Activated CD4-positive, alpha-beta T cell treated with anti-CD3 and anti-CD28 coated beads for 48 hours (primary cell): ENCODE data around the gene CAMSAP3.

ENCODE experiments used
- DNase-seq: peaks from one replicate; pipeline ENCODE4 v3.0.0-alpha.2; 2020

The CAMSAP3 gene

DNA sequence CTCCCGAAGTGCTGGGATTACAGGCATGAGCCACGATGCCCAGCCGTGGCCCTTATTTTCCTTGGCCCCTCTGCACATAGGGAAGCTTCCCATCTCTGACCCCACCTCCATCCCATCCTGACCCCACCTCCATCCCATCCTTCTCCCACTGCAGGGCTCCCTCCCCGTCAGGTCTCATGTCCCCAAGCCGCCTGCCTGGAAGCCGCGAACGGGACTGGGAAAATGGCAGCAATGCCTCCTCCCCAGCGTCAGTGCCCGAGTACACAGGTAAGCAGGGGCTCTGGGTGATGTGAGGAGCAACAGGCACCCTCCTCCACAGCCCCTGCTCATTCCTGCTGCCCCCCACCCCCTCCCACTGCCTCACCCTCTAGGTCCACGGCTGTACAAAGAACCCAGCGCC, 21.5 kb downstream of the CAMSAP3 start:
- no peak for DNase-seq

GRCh38 chr19:7617735-7618134, 22.1 kb downstream of the CAMSAP3 start:
- no peak for DNase-seq

DNA sequence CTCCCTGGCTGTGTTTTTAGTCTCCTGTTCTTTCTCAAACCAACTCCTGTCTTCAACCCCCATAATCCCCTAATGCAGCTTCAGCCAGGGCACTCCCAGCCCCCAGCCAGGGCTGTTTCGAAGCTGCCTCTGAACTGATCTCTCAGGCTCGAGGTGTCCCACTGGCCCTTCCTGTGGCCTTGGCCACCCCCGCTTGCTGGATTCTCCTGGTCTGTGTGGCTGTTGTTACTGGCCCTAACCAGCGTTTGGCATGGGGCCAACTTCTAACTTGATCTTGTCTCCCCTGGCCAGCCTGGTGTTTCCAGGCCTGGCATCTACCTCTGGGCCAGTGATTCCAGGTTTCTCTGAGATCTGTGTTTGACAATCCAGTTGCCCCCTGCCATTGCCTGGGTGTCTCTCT, 22.7 kb downstream of the CAMSAP3 start:
- no peak for DNase-seq

DNA sequence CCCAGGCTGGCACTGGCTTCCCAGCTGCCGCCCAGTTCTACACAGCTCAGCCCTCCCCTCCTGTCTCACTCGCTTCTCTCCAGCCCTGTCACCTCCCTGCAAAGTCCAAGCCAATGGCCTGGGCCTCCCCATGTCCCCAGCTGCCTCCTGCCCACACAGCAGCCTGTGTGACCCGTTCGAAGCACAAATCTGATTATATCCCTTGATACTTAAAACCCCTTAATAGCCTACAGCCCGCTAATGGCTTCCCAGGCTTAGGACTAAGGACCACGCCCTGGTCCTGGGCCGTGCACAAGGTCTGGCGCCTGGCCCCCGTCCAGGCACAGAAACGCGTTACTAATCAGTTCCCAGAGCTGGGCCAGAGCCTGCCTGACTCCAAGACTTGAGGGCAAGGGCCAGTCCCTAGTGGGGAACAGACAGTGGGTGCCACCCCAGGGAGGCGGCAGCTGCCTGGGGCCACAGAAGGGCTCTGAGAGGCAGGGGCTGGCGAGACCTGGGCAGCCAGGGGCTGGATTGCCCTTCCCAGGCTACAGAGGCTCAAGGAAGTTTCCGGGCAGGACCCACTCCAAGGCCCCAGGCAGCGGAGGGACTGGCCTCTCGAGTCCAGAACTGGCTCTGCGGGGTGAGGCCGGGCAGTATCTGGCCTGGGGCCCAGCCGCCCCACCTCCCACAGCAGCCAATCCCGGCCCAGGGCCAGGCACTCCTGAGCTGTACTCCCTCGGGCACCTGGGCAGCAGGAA, 23.3 kb downstream of the CAMSAP3 start:
- no peak for DNase-seq

DNA sequence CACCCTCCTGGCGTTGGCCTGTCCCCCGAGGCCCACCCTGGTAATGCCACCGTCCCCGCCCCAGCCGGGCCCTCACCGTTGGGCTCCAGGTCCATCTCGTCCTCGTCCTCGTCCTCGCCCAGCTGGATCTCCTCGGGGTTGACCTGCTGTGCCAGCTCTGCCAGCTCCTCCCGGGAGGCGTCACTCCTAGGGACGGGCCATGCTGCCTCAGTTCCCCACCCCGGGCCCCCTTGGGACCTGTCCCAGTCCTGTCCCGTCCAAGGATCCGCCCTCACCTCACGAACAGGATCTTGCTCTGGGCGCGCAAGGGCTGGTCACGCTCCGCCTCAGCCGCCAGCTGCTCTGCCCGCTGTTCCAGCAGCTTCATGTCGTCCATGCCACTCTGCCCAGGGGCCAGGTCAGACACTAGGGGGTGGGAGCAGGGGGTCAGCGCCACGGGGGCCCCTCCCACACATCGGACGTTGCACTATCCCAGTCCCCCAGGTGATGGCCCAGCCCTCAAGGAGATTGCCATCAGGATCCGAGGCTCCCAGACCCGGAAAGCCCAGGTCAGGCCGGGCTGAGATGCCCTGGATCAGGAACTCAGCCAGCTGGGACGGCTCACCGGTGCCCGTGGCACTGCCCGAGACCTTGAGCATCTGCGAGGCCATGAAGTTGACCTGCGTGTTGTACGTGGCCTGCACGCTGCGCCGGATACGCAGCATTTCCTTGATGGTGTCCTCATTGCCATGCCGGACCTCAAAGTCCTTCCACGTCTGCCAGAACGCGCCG, 24.2 kb downstream of the CAMSAP3 start:
- no peak for DNase-seq

- DNase-seq, result no peak
Measured at GRCh38 chr19:7620442-7621412, 25.1 kb downstream of the CAMSAP3 start.

GRCh38 chr19:7622933-7623685, 27.4 kb downstream of the CAMSAP3 start:
- peak; percentile 31 for DNase-seq

DNA sequence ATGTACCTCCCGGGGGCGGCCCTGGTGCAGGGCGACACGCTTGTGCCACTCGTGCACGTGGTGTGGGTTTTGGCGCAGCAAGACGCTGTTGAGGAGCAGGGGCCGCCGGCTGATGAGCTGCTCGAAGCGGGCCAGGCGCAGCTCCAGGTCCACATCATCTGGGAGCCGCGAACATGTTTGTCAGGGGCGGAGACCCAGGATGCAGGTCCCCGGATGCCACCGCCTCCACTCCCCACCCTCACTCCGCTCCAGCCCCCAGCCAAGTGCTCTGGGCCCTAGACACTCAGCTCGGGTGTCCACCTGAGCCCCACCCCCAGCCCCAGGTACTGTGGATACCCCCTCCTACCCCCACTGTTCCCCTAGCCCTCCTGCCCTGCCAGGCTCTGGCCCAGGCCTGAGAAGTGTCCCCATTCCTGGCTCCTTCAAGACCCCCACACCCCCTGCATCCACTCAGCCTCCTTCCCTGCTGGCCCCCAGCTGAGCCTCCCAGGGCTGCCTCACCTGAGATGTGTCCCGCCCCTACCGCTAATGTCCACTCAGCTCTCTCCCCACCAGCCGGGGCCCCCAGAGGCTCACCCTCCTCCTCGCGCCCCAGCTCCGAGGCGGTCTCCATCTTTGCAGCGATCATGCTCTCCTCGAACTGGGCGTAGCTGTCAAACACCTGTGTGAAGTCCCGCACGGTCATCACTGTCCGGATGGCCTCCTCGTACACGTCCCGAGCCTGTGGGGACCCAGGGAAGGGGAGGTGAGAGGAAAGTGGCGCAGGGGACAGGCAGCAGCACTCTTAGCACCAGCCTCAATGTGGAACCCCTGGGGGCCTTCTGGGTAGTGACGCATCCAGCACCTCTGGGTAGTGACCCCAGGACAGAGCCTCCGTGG, 28.3 kb downstream of the CAMSAP3 start:
- no peak for DNase-seq

- no peak for DNase-seq
Measured at GRCh38 chr19:7624810-7625209, 29.1 kb downstream of the CAMSAP3 start.

GRCh38 chr19:7625763-7626372, 30.2 kb downstream of the CAMSAP3 start:
- no peak for DNase-seq

GRCh38 chr19:7627166-7627565, 31.5 kb downstream of the CAMSAP3 start:
- no peak for DNase-seq

DNA sequence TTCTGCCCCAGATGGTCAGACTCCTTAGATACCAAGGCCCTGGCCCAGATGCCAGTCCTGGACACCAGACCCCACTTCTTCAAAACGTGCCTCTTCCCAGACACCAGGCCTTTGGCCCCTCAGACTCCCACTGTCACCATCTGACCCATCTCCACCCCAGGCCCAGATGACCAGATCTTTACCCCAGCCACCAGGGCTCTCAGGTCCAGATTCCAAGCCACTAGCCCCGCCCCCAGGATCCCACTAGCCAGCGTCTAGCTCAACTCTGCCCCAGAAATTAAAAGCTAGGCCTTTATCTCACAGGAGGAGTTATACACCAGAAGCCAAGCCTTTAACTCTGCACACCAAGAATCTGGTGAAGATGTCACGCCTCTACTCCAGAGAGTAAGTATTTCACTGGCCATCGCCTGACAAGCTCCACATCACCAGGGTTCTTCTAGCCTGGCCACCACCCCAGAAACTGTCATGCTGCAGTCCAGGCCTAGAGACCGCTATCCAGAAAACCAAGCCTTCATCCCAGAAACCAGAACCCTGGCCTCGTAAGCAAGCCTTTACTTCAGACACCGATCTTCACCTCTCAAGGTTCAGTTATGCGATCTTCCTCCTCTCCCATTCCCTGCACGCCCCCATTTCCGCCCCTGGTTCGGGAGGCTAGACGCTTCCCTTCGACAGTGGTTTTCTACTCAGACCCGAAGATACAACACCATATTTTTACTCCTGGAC, 33.1 kb downstream of the CAMSAP3 start:
- no peak for DNase-seq

DNA sequence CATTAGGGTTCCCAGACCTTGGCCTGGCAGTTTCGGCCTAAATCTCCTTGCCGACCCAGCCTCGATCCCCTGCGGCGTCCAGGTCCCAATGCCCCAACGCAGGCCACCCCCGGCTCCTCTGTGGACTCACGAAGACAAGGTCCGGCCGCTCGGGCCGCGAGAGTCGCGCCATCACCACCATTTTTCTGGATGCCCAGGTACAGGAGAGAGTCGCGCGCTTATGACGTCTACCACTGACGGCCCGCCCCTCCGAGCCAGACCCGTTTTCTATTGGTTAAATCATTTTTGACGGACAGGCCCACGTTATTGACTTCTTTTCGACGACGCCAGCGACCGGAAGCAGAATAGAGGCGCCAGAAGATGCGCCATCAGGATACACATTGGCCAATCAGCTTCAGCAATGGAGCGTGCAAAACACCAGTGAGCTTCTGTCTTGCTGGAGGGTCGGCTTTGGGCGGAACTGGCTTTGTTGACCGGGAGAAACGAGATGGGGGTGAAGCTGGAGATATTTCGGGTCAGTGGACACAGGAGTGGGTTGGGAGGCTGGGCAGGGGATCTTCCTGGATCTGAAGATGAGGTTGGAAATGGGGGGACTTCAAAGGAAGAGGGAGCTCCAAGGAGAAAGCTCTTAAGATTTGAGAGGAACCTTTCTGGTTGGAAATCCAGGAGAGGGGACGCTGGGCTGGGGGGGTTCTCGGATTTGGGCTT, 33.8 kb downstream of the CAMSAP3 start, which contains the start of the genes PET100 and XAB2:
Gene PET100 (plus strand): TSS at position 447 of the 708 bp plus-strand sequence. CDS start 41 bp downstream, at position 488.
Gene XAB2 (minus strand): TSS at position 199 of the 708 bp plus-strand sequence. CDS start 18 bp downstream, at position 181.
- DNase-seq, result peak; percentile 96

GRCh38 chr19:7631577-7631976, 35.9 kb downstream of the CAMSAP3 start:
- no peak for DNase-seq

DNA sequence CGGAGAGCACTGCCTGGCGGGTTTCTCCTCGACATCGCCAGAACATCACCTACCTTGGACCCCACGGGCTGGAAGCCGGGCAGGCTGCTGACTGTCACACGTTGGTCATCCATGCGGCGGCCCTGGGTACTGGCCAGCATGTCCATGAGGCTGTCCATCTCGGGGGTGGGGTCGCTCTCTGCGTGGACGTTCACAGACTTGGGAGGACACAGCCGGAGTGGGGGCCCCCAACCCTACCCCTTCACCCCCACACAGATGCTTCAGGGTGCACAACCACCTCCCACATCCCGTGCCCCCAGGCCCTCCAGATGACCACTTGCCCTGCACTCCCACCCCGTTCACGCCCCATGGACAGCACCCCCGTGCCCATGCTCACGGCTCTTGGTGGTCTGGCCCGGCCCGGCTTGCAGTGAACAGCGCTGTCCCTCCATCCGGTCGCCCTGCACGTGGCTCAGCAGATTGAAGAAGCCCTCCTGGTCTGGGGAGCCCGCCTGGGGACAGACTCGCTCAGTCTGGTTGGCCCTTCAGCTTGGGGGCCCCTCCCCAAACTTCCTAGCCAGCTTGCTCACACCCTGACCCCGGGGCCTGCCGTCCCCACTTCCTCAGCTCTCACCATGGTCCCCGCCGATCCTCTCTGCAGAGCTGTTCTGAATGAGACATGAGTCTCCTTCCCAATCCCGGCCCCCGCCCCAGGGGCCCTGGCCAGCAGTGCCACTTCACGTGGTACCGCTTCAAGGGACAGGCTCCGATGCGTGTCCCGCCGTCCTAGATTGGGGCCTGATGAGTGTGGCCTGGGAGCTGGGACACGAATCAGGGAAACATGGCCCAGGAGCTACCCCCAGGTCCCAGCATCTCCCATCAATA, 36.9 kb downstream of the CAMSAP3 start:
- no peak for DNase-seq

DNA sequence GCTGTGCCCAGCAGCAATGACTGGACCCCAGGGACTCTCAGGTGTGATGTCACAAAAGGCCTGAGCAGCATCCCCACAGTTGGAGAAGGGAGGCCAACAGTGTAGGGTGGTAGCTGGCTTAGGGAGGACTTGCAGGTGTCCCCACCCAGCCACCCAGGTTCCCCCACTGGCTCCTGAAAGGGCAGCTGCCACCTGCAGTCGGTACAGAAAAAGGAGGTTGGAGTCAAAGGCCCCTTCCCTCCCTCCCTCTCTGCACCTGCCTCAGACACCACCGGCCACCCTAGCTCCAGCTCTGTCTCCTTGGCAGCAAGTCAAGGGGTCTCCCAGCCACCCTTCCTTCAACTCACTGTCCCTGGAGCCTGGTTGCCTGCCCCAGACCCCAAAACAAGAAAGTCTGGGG, 38.0 kb downstream of the CAMSAP3 start, which contains the start of gene PCP2:
Gene PCP2 (minus strand): TSS at position 22 of the 400 bp plus-strand sequence. CDS start 262 bp downstream, outside the sequence.
- DNase-seq, result no peak

GRCh38 chr19:7635670-7636069, 40.0 kb downstream of the CAMSAP3 start:
- no peak for DNase-seq

GRCh38 chr19:7636317-7636690, 40.6 kb downstream of the CAMSAP3 start:
- DNase-seq, result no peak
